NCI-H460 (cell line): ENCODE data around the gene MAGI1. TPM values are rescaled to one million over a fixed set of nuclear protein-coding genes. Genes with fewer than 3 reads are reported as not detected.
A peak's percentile ranks its signal among the peaks of the same experiment; 100 is the strongest.
"Not testable (repeated sequence)": the region's sequence is repeated elsewhere in the genome, so short reads cannot be mapped to it uniquely, and the experiment has no call there.

Experiments
- DNase-seq: peaks from one replicate; pipeline ENCODE4 v3.0.0-alpha.2; 2016; ENCODE audit warnings: low read depth; ENCODE audit errors: extremely low read depth
- total RNA-seq: library from RNA; depleted of rRNA; stranded (reverse); fragments of >200 nt; shearing (Covaris generic); gene quantifications from 2 replicates; pipeline ENCODE4 v1.2.3, GENCODE V29; 2014

MAGI1 gene
- total RNA-seq, 1 experiment from 2014 or later = 1.7 TPM

GRCh38 chr3:66041116-66041515 is 2.4 kb upstream of the MAGI1 start:
- DNase-seq = no peak

DNA sequence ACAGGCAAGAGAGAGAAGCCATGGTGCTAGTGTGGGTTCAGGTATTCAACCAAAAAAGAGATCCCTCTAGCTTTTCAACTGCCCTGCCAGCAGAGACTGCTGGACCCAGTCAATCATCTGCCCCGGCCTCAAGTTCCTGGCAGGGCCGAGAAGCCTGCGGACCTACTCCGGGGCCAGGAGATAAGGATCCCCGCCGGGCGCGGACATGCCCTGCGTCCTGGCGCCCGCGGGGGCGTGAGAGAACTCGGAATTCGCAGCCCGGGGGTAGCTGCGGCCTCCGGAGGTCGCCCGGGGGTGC is 821 bp upstream of the MAGI1 start:
- DNase-seq = no peak

- DNase-seq = peak; percentile 6
These were observed 363 bp downstream of the MAGI1 start for GRCh38 chr3:66038384-66038725.

- DNase-seq = no peak
These were observed 740 bp downstream of the MAGI1 start for GRCh38 chr3:66037986-66038369.

GRCh38 chr3:66037330-66037985 is 1.3 kb downstream of the MAGI1 start:
- DNase-seq = no peak

- no peak for DNase-seq
These were observed 2.1 kb downstream of the MAGI1 start for GRCh38 chr3:66036586-66037148.

DNA sequence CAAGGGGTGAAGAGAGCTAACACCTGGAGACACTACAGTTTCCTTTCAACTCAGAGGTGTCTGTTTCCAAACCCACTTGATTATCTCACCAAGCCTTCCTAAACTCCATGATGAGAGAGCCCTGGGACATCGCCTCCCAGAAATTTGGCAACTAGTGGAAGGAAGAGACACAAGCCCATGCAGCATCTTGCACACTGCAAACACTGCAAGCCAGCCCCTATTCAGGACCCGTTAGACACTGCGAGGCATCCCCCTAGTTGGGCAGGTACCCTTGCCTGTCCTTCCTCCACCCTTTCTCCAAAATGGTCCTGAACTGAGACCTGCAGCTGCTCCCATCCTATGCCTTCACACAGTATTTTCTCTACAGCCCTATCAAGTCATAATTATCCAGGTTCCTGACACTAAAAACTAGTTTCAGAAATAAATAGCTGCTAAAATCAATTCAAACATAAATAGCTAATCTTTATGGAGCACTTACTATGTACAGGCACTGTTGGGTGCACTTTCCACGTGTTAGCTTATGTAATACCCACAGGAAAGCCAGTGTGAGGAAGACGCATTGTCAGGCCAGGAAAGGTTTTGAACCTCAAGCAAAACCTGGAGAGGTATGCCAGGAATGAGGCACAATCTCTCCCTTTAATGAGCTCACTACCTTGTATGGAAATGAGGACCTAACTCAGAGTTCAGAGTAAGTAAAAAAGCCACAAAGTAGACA is 2.8 kb downstream of the MAGI1 start:
- no peak for DNase-seq

DNA sequence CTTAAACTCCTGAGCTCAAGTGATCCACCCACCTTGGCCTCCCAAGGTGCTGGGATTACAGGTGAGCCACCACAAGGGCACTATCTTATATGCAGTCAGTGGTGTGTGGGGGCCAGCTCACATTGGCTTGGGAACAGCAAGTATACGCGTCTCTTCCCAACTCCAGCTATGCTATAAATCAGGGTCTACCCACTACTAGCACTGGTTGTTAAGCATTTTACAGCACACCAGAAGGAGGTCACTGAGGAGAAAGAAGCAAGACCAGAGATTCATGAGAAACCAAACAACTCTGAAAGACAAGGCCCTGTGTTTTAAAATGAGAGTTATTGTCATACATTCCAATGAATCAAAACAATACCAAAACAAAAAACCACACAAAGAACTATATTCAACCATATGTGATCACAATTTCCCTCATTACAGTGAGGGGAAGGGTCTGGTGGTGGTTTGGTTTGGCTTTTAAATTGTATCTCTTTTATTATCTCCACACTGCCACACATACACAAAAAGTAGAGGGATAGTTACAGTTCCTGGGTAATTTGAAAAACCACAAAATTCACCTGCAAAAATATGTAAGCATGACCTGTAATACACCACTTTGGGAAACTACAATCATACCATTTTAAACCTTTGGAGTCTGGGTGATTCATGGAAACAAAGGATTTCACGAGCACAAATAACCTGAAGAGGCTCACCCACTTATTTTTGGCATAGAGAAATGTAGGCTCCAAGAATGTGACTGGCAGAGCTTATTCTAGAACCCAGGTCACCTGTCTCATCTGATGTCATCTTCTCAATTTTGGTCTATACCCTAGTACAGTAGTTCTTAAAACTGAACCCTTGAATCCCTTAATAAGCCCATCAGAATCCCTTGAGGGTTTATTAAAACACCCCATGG is 5.2 kb downstream of the MAGI1 start:
- DNase-seq = no peak

DNA sequence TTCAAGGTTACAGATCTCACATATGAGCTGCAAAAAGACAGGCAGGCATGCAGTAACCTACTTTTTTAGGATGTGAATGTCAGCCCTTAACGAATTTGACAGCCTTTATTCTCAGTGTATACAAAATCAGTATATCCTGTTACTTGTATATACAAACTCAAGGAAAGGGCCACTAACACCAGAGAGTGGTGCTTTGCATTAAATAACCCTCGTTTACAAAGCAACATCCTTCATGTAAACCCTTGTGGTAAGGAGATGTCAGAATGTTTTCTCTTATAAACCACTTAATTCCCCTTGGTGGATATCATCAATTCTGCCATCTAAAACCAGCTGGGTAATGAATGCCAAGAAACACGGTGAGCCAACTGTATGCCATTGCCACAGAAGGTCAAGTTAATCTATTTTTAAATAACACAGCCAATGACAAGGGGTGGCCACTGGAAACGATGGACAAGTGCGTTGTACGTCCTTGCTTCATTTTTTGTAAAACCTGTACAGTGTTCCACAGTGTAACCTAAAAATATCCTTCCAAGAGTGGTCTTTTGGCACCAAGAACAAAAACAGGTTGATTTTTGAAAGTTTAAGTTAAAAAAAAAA is 7.5 kb downstream of the MAGI1 start:
- DNase-seq = no peak

DNA sequence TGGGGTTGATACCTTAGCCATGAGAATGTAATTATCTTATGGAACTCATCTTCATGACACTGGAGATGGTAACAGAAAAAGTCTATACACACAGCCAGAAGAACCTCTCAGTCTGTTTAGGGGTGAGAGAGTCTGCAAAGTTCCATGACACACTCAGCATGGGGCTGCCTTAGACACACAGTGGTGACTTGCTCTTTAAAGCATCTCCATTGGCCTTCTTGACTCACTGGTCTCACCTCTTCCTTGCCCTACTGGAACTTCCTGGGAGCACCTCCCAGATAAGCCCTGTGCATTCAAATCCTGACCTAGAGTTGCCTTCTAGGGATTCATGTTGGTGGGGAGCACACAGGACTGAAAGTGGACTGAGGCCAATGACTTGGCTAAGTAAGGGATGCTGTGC is 9.3 kb downstream of the MAGI1 start:
- DNase-seq = no peak

- no peak for DNase-seq
These were observed 9.7 kb downstream of the MAGI1 start for GRCh38 chr3:66029014-66029413.

GRCh38 chr3:66028457-66028856 is 10.3 kb downstream of the MAGI1 start:
- no peak for DNase-seq

- DNase-seq = not testable (repeated sequence)
These were observed 11.6 kb downstream of the MAGI1 start for GRCh38 chr3:66027099-66027498.

GRCh38 chr3:66023738-66024385 is 14.9 kb downstream of the MAGI1 start:
- DNase-seq = no peak

DNA sequence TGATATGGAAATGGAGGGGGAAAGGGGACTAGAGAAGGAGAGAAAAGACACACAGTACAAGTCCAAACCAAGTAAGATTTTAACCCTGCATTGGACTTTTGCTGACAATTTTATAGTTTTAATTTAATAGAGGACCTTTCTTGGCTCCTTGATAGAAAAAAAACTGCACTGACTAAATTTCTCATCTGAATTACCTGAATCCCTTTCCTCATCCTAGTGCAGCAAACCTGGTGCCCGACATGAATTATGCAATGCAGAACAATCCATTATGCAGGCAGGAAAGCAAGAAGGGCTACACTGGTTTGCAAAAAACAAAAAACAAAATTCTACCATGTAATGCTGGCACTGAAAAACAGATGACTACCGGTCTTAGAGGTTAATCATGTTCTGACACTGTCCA is 15.5 kb downstream of the MAGI1 start:
- no peak for DNase-seq

- DNase-seq = no peak
These were observed 17.0 kb downstream of the MAGI1 start for GRCh38 chr3:66021731-66022131.

- DNase-seq = no peak
These were observed 18.8 kb downstream of the MAGI1 start for GRCh38 chr3:66019896-66020295.

- no peak for DNase-seq
These were observed 20.4 kb downstream of the MAGI1 start for GRCh38 chr3:66018057-66019033.

DNA sequence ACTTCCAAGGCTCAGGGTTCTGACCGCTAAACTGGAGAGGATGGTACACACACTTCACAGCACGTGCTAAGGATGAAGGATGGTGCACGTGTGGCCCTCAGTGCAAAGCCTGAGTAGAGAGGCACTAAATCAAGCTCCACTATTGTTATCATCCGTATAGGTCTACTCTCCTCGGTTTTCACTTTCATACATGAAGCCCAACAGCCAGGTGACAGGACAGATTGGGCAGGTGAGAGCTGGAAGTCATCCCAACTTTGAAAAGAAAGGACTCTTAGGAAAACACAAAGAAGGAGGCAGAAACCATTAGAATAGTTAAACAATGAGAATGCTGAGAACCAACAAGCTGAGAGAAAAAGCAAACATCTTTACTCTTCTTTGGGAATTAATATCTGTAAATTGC is 21.1 kb downstream of the MAGI1 start:
- DNase-seq = no peak
